OCI-LY1 (cell line): ENCODE results near the gene SEC23A.
"Not testable (repeated sequence)": the region's sequence is repeated elsewhere in the genome, so short reads cannot be mapped to it uniquely, and the experiment has no call there.

Experiments used
- H2AFZ ChIP-seq: fragments of 200-600 bp; sonication (generic), shearing (Covaris generic); 2 replicates; pipeline ENCODE4 v1.6.0; 2014; ENCODE audit warnings: antibody characterized with exemption, mild to moderate bottlenecking, low read length
- H3F3A ChIP-seq: fragments of 200-600 bp; sonication (generic), shearing (Covaris generic); 2 replicates; pipeline ENCODE4 v1.6.0; 2014; ENCODE audit warnings: mild to moderate bottlenecking, antibody characterized with exemption, low read length, moderate library complexity; ENCODE audit not compliant: insufficient read depth
- H3K27ac ChIP-seq: fragments of 200-600 bp; sonication (generic); 2 replicates; pipeline ENCODE4 v1.5.1; 2014; ENCODE audit warnings: low read length, mixed run types, mild to moderate bottlenecking, low read depth; ENCODE audit not compliant: poor library complexity, severe bottlenecking
- H3K27me3 ChIP-seq: fragments of 200-600 bp; sonication (generic); 2 replicates; pipeline ENCODE4 v1.6.0; 2014; ENCODE audit warnings: antibody characterized with exemption, mild to moderate bottlenecking, low read length, moderate library complexity; ENCODE audit not compliant: insufficient read depth
- H3K36me3 ChIP-seq: fragments of 200-600 bp; sonication (generic); 2 replicates; pipeline ENCODE4 v1.6.1; 2014; ENCODE audit warnings: mild to moderate bottlenecking, antibody characterized with exemption, low read length, moderate library complexity, mixed read lengths; ENCODE audit not compliant: insufficient read depth
- H3K4me1 ChIP-seq: fragments of 200-600 bp; sonication (generic); 2 replicates; pipeline ENCODE4 v1.5.1; 2014; ENCODE audit warnings: mild to moderate bottlenecking, low read length, moderate library complexity; ENCODE audit not compliant: insufficient read depth, severe bottlenecking
- H3K4me2 ChIP-seq: fragments of 200-600 bp; sonication (generic), shearing (Covaris generic); 2 replicates; pipeline ENCODE4 v1.6.1; 2014; ENCODE audit warnings: low read length
- H3K4me3 ChIP-seq: fragments of 200-600 bp; sonication (generic); 2 replicates; pipeline ENCODE4 v1.5.1; 2014; ENCODE audit warnings: low read length, low read depth, mild to moderate bottlenecking, mixed read lengths; ENCODE audit not compliant: poor library complexity, severe bottlenecking
- H3K79me2 ChIP-seq: fragments of 200-600 bp; shearing (Covaris generic); 2 replicates; pipeline ENCODE4 v1.6.1; 2016; ENCODE audit warnings: mixed run types, low read length, mixed read lengths; ENCODE audit not compliant: insufficient read depth
- H3K9ac ChIP-seq: fragments of 200-600 bp; sonication (generic), shearing (Covaris generic); 2 replicates; pipeline ENCODE4 v1.6.1; 2014; ENCODE audit warnings: mild to moderate bottlenecking, low read length, mixed read lengths
- H3K9me2 ChIP-seq: fragments of 200-600 bp; sonication (generic), shearing (Covaris generic); 2 replicates; pipeline ENCODE4 v1.6.1; 2014; ENCODE audit warnings: low read depth, mild to moderate bottlenecking, low read length, mixed read lengths
- H3K9me3 ChIP-seq: fragments of 200-600 bp; shearing (Covaris generic); 2 replicates; pipeline ENCODE4 v1.6.1; 2014; ENCODE audit warnings: low read length, mixed read lengths
- H4K20me1 ChIP-seq: fragments of 200-600 bp; sonication (generic), shearing (Covaris generic); 2 replicates; pipeline ENCODE4 v1.6.0; 2016; ENCODE audit warnings: mild to moderate bottlenecking, low read length; ENCODE audit not compliant: insufficient read depth
- EZH2 ChIP-seq: fragments of 200-600 bp; sonication (generic), shearing (Covaris generic); IDR thresholded peaks from 2 replicates; pipeline ENCODE4 v1.8.0; 2017; ENCODE audit warnings: borderline replicate concordance, mixed run types, mild to moderate bottlenecking, antibody characterized with exemption, low read length, moderate library complexity, mixed read lengths
- TF ChIP-seq, protein P1 (sequence below): fragments of 200-600 bp; sonication (generic), shearing (Covaris generic); IDR thresholded peaks from 2 replicates; pipeline ENCODE4 v1.5.1; 2017; ENCODE audit warnings: mild to moderate bottlenecking, antibody characterized with exemption, low read length, moderate library complexity, mixed read lengths

Gene SEC23A

DNA sequence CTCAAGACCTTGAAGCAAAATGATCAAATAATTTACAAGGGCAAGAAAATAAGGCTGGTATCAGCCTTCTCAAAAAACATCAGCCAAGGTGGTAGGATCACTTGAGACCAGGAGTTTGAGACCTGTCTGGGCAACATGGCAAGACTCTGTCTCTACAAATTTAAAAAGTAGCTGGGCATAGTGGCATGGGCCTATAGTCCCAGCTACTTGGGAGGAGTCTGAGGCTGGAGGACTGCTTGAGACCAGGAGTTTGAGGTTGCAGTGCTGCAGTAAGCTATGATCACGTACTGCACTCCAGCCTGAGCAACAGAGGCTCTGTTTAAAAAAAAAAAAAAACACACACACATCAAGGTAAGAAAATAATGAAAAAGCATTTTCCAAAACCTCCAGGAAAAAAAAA, 22.1 kb downstream of the SEC23A start:
- no peak for TF ChIP-seq EZH2
- TF ChIP-seq, protein P1, sequence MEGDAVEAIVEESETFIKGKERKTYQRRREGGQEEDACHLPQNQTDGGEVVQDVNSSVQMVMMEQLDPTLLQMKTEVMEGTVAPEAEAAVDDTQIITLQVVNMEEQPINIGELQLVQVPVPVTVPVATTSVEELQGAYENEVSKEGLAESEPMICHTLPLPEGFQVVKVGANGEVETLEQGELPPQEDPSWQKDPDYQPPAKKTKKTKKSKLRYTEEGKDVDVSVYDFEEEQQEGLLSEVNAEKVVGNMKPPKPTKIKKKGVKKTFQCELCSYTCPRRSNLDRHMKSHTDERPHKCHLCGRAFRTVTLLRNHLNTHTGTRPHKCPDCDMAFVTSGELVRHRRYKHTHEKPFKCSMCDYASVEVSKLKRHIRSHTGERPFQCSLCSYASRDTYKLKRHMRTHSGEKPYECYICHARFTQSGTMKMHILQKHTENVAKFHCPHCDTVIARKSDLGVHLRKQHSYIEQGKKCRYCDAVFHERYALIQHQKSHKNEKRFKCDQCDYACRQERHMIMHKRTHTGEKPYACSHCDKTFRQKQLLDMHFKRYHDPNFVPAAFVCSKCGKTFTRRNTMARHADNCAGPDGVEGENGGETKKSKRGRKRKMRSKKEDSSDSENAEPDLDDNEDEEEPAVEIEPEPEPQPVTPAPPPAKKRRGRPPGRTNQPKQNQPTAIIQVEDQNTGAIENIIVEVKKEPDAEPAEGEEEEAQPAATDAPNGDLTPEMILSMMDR = no peak
- no peaks in the 10 kb centered on the region for H3K27me3 ChIP-seq
- no peak overlapping the region for H2AFZ ChIP-seq

DNA sequence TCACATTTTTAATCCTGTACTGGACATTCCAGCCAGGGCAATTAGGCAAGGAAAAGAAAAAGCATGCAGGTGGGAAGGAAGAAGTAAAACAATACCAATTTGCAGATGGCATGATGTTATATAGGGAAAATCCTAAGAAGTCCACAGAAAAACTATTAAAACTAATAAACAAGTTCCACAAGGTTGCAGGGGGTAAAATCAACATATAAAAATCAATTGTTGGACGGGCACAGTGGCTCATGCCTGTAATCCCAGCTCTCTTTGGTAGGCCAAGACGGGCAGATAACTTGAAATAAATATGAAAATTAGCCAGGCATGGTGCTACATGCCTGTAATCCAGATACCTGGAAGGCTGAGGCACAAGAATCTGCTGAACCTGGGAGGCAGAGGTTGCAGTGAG, 31.9 kb downstream of the SEC23A start:
- Histone ChIP-seq H3K9me3 (no peaks in the 10 kb centered on the region), H3K27ac (no peak overlapping the region), H3K4me2 (no peak overlapping the region), H3K79me2 (no peaks in the 10 kb centered on the region), H3F3A (no peaks in the 10 kb centered on the region), H4K20me1 (no peaks in the 10 kb centered on the region), H3K9ac (no peak overlapping the region), H3K4me3 (no peak overlapping the region), H3K4me1 (no peaks in the 10 kb centered on the region), H2AFZ (no peak overlapping the region), H3K36me3 (peaks cover 37% of the 10 kb centered on the region), H3K27me3 (no peaks in the 10 kb centered on the region), H3K9me2 (no peaks in the 10 kb centered on the region)
- TF ChIP-seq EZH2 = no peak
- TF ChIP-seq, protein P1 = no peak

More for the DNA sequence above, 22.1 kb downstream of the SEC23A start:
- H4K20me1 ChIP-seq = no peaks in the 10 kb centered on the region
- no peak overlapping the region for H3K4me3 ChIP-seq
- no peaks in the 10 kb centered on the region for H3K4me1 ChIP-seq
- no peaks in the 10 kb centered on the region for H3F3A ChIP-seq
- no peak overlapping the region for H3K4me2 ChIP-seq
- H3K9ac ChIP-seq = no peak overlapping the region
- H3K9me2 ChIP-seq = no peaks in the 10 kb centered on the region
- H3K27ac ChIP-seq = no peak overlapping the region
- H3K79me2 ChIP-seq = no peaks in the 10 kb centered on the region
- peaks cover 26% of the 10 kb centered on the region for H3K36me3 ChIP-seq
- no peaks in the 10 kb centered on the region for H3K9me3 ChIP-seq

DNA sequence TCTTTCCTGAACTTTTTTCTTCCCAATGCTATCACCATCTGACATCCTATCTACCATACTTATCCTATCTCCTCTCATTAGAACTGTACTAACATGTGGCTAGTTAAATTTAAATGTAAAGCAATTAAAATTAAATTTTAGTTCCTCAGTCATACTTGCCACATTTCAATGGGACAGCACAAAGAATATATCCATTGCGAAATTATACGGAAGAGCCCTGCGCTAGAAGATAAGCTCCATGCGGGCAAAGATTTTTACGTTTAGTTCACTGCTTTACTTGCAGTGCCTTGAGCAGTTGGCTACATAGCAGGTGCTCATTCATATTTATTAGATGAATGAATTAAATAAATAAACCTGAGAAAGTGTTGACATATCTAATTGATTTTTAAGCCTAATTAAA, 33.1 kb downstream of the SEC23A start:
- Histone ChIP-seq H3F3A (no peaks in the 10 kb centered on the region), H3K9ac (no peak overlapping the region), H3K36me3 (peaks cover 31% of the 10 kb centered on the region), H3K4me2 (no peak overlapping the region), H3K27me3 (no peaks in the 10 kb centered on the region), H3K9me2 (no peaks in the 10 kb centered on the region), H2AFZ (no peak overlapping the region), H3K9me3 (no peaks in the 10 kb centered on the region), H4K20me1 (no peaks in the 10 kb centered on the region), H3K4me1 (no peaks in the 10 kb centered on the region), H3K4me3 (no peak overlapping the region), H3K27ac (no peak overlapping the region), H3K79me2 (no peaks in the 10 kb centered on the region)
- TF ChIP-seq, protein P1 = no peak
- no peak for TF ChIP-seq EZH2

DNA sequence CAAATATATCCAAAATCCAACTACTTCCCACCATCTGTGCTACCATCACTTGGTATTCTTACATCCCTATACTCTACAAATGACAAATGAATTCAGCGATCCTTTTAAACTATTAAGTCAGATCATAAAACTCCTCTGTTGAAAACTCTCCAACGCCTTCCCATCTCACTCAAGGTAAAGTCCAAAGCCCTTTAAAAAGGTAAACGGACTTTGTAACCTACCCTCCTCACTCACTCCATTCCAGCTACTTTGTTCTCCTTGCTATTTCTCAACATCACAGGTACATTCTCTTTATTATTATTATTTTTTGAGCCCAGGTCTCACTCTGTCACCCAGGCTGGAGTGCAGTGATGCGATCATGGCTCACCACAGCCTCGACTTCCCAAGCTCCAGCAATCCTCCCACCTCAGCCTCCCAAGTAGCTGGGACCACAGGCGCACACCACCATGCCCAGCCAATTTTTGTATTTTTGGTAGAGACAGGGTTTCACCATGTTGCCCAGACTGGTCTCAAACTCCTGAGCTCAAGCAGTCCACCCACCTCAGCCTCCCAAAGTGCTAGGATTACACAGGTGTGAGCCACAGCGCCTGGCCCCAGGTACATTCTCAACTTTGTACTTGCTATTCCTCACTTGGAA, 33.7 kb downstream of the SEC23A start:
- not testable (repeated sequence) for H3K4me2 ChIP-seq, H3K79me2 ChIP-seq, H3F3A ChIP-seq, H3K9me2 ChIP-seq, H2AFZ ChIP-seq, H3K4me1 ChIP-seq, H4K20me1 ChIP-seq, H3K27me3 ChIP-seq, H3K9me3 ChIP-seq, H3K27ac ChIP-seq, H3K9ac ChIP-seq, H3K4me3 ChIP-seq
- peaks cover 36% of the 10 kb centered on the region for H3K36me3 ChIP-seq
